Spleen (tissue), 11 donors: ENCODE data around the gene OR1D2. TPM values are rescaled to one million over a fixed set of nuclear protein-coding genes. Genes with fewer than 3 reads are reported as not detected.

Experiments used
- DNase-seq: peaks from one replicate; pipeline ENCODE4 v3.0.0-alpha.2; 2020
- H3K27ac ChIP-seq, 8 donors: fragments of 200-600 bp; sonication (generic) in 7 of 8; 1 replicate in 4 of 8; 2 replicates in 4 of 8; pipeline versions ENCODE4 v1.5.0 to v1.8.0; 2016 to 2021; ENCODE audit warnings: inconsistent platforms in 4 of 8, mild to moderate bottlenecking in 4 of 8, moderate library complexity in 1 of 8
- H3K27me3 ChIP-seq, 7 donors: fragments of 200-600 bp; sonication (generic) in 6 of 7; replicated peaks in 1 of 7; 1 replicate in 4 of 7; 2 replicates in 3 of 7; pipeline versions ENCODE4 v1.5.0 to v1.8.0; 2016 to 2021; ENCODE audit warnings: inconsistent platforms in 3 of 7, mild to moderate bottlenecking in 1 of 7
- H3K36me3 ChIP-seq, 6 donors: fragments of 200-600 bp; sonication (generic) in 5 of 6; 1 replicate in 4 of 6; 2 replicates in 2 of 6; pipeline versions ENCODE4 v1.5.0 to v1.8.0; 2016 to 2021; ENCODE audit warnings: inconsistent platforms in 2 of 6
- H3K4me1 ChIP-seq, 6 donors: fragments of 200-600 bp; sonication (generic) in 5 of 6; 1 replicate in 3 of 6; 2 replicates in 3 of 6; pipeline versions ENCODE4 v1.5.0 to v1.8.0; 2016 to 2021; ENCODE audit warnings: inconsistent platforms in 3 of 6
- H3K4me3 ChIP-seq, 8 donors: fragments of 200-600 bp; sonication (generic) in 7 of 8; 1 replicate in 4 of 8; 2 replicates in 4 of 8; pipeline versions ENCODE4 v1.5.0 to v1.8.0; 2016 to 2021; ENCODE audit warnings: inconsistent platforms in 4 of 8, mild to moderate bottlenecking in 4 of 8, moderate library complexity in 2 of 8
- H3K9me3 ChIP-seq, 8 donors: fragments of 200-600 bp; sonication (generic) in 7 of 8; 1 replicate in 4 of 8; 2 replicates in 4 of 8; pipeline versions ENCODE4 v1.5.0 to v1.8.0; 2016 to 2021; ENCODE audit warnings: inconsistent platforms in 4 of 8
- CTCF ChIP-seq, 11 experiments: fragments of 200-600 bp in 7 of 11; fragments of 450-650 bp in 4 of 11; sonication (generic) in 4 of 11; IDR thresholded peaks in 8 of 11; conservative IDR thresholded peaks in 3 of 11; 1 replicate in 7 of 11; 2 replicates in 4 of 11; pipeline versions ENCODE4 v1.4.0 to v1.8.0; 2016 to 2021; ENCODE audit warnings: antibody characterized with exemption in 11 of 11, inconsistent platforms in 4 of 11, mild to moderate bottlenecking in 1 of 11
- POLR2A ChIP-seq, 3 donors: fragments of 450-650 bp; IDR thresholded peaks; one replicate each; pipeline ENCODE4 v1.5.1; 2017; ENCODE audit warnings: antibody characterized with exemption in 3 of 3, mild to moderate bottlenecking in 1 of 3
- POLR2AphosphoS5 ChIP-seq, 3 donors: sonication (generic); formaldehyde crosslinking; IDR thresholded peaks; one replicate each; pipeline ENCODE4 v1.5.1; 2017; ENCODE audit warnings: antibody characterized with exemption in 3 of 3
- WGBS, 5 donors: extraction: QIAGEN DNeasy Blood & Tissue Kit in 3 of 5; methylation state at CpG; one replicate each; pipeline versions ENCODE4 v1.1.5 to v1.1.7; 2013 to 2018; 5-methylcytosine and 5-hydroxymethylcytosine counted together
- intact Hi-C: fragments of 100-400 bp; cut with DNase I; formaldehyde crosslinking; loops from one replicate; pipeline ENCODE4 v1.15.0; 2023; ENCODE audit warnings: low total_unique reads
- polyA plus RNA-seq, 3 donors: library from polyadenylated mRNA; stranded (reverse); fragments of 200-250 nt; gene quantifications; one replicate each; pipeline ENCODE4 v1.2.1, GENCODE V29; 2013
- total RNA-seq, 7 donors: library from RNA; depleted of rRNA in 3 of 7; stranded (reverse); fragments of >200 nt in 3 of 7; fragmentation: NEBNext Ultra II Directional in 4 of 7; extraction: Animal tissue kit (Norgen Biotek cat#: 25700) in 4 of 7; gene quantifications; one replicate each; pipeline versions ENCODE4 v1.1.0 to v1.2.1, GENCODE V29; 2016 to 2021
- donor health status: healthy with polysubstance abuse.
- donor health status: DM: no; HTN: no; CAD: no; lungs with moderate emphysema.
- donor health status: DM: no; HTN: no; CAD: no.
- donor health status: Bipolar disorder and iron deficiency.
- donor health status: healthy.
- donor health status: DM: no; HTN: no; CAD: no.
- donor health status: DM: yes; HTN: yes; CAD: no.

OR1D2 gene
- total and polyA plus RNA-seq, 10 donors, result not detected

GRCh38 chr17:3049705-3050295, 54.4 kb downstream of the OR1D2 start:
- WGBS, 5 donors, result 89 to 99% (median 95%) methylated on average over 8 of the region's 8 CpGs
- H3K36me3 ChIP-seq, result no peaks in the 10 kb centered on the region
- TF ChIP-seq POLR2A (IDR thresholded peaks at IDR 0.05), result no peak
- TF ChIP-seq CTCF (IDR thresholded peaks at IDR 0.05 in 8 of 11, conservative IDR thresholded peaks at IDR 0.05 in 3 of 11), result no peak
- no peak for TF ChIP-seq POLR2AphosphoS5 (IDR thresholded peaks at IDR 0.05)
- peak overlapping the region in 7 of 8 donors; percentile 56 to 77 (median 63) for H3K4me3 ChIP-seq
- H3K9me3 ChIP-seq, result peaks cover 0 to 2% (median under 1%) of the 10 kb centered on the region in 8 donors
- H3K4me1 ChIP-seq, result peaks cover 0 to 16% (median 14%) of the 10 kb centered on the region in 6 donors
- intact Hi-C loops, result no loop called here
- peak overlapping the region in 1 of 8 donors; percentile 88 for H3K27ac ChIP-seq
- peaks cover 0 to 6% (median 0%) of the 10 kb centered on the region in 7 donors for H3K27me3 ChIP-seq
- no peak for DNase-seq

- Histone ChIP-seq H3K36me3 (no peaks in the 10 kb centered on the region), H3K27me3 (peaks cover 0 to 6% (median 0%) of the 10 kb centered on the region in 7 donors), H3K4me3 (peak overlapping the region; percentile 49 to 77 (median 62)), H3K27ac (peak overlapping the region in 7 of 8 donors; percentile 36 to 88 (median 76)), H3K4me1 (peaks cover 0 to 16% (median 14%) of the 10 kb centered on the region in 6 donors), H3K9me3 (peaks cover 0 to 11% (median 9%) of the 10 kb centered on the region in 8 donors)
- peak; percentile 97 for DNase-seq
- TF ChIP-seq POLR2AphosphoS5 (IDR thresholded peaks at IDR 0.05) (peak; percentile 79 to 85 (median 81)), POLR2A (IDR thresholded peaks at IDR 0.05) (no peak), CTCF (IDR thresholded peaks at IDR 0.05 in 8 of 11, conservative IDR thresholded peaks at IDR 0.05 in 3 of 11) (peak; percentile 36 to 92 (median 75))
- 1 to 2% (median 1%) methylated on average over 38 to 50 of the region's 50 CpGs for WGBS, 5 donors
- intact Hi-C loops, result no loop called here
Measured at GRCh38 chr17:3048727-3049471, 55.3 kb downstream of the OR1D2 start.

- Histone ChIP-seq H3K9me3 (peaks cover 0 to 21% (median 17%) of the 10 kb centered on the region in 8 donors), H3K4me1 (peaks cover 0 to 16% (median 14%) of the 10 kb centered on the region in 6 donors), H3K36me3 (no peaks in the 10 kb centered on the region), H3K27me3 (peaks cover 0 to 6% (median 0%) of the 10 kb centered on the region in 7 donors), H3K27ac (no peak overlapping the region), H3K4me3 (no peak overlapping the region)
- DNase-seq, result no peak
- intact Hi-C loops, result no loop called here
- no peak for TF ChIP-seq POLR2AphosphoS5 (IDR thresholded peaks at IDR 0.05)
- no peak for TF ChIP-seq CTCF (IDR thresholded peaks at IDR 0.05 in 8 of 11, conservative IDR thresholded peaks at IDR 0.05 in 3 of 11)
- TF ChIP-seq POLR2A (IDR thresholded peaks at IDR 0.05), result no peak
- 87 to 92% (median 90%) methylated on average over 3 of the region's 3 CpGs for WGBS, 5 donors
Measured at GRCh38 chr17:3046753-3047152, 57.5 kb downstream of the OR1D2 start.
